Esophagus muscularis mucosa (tissue), 3 donors: ENCODE data around the gene IZUMO4.

Experiments
- POLR2A ChIP-seq: fragments of 450-650 bp; IDR thresholded peaks from one replicate; pipeline ENCODE4 v1.6.1; 2017; ENCODE audit warnings: antibody characterized with exemption, moderate library complexity, mild to moderate bottlenecking, low read depth
- POLR2AphosphoS5 ChIP-seq, 2 donors: sonication (generic); formaldehyde crosslinking; IDR thresholded peaks; one replicate each; pipeline ENCODE4 v1.6.1; 2017; ENCODE audit warnings: antibody characterized with exemption in 2 of 2
- TF ChIP-seq, protein P1 (sequence below), 3 experiments: fragments of 200-600 bp in 2 of 3; fragments of 450-650 bp in 1 of 3; sonication (generic) in 2 of 3; IDR thresholded peaks; one replicate each; pipeline ENCODE4 v1.5.1; 2017 to 2019; ENCODE audit warnings: antibody characterized with exemption in 3 of 3, mild to moderate bottlenecking in 2 of 3, moderate library complexity in 1 of 3

DNA sequence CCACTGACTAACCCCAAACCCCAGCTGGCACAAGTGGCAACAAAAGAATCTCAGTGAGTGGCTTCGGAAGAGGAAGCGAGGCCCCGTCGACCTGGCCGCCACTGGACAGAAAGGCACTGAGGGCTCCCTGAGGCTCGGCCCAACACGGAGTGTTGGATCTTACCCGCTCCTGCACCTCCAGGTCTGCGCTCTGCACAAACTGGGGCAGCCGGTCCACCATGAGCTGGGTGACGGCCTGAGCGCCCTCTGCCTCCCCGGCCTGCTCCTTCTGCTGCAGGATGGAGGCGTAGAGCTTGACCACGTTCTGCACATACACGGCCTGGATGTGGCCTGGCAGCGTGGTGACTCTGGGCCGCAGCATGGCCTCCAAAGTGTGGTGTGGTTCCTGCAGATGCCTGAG is 21.7 kb downstream of the IZUMO4 start:
- TF ChIP-seq POLR2A (no peak), POLR2AphosphoS5 (IDR thresholded peaks at IDR 0.05) (no peak)
- TF ChIP-seq, protein P1, sequence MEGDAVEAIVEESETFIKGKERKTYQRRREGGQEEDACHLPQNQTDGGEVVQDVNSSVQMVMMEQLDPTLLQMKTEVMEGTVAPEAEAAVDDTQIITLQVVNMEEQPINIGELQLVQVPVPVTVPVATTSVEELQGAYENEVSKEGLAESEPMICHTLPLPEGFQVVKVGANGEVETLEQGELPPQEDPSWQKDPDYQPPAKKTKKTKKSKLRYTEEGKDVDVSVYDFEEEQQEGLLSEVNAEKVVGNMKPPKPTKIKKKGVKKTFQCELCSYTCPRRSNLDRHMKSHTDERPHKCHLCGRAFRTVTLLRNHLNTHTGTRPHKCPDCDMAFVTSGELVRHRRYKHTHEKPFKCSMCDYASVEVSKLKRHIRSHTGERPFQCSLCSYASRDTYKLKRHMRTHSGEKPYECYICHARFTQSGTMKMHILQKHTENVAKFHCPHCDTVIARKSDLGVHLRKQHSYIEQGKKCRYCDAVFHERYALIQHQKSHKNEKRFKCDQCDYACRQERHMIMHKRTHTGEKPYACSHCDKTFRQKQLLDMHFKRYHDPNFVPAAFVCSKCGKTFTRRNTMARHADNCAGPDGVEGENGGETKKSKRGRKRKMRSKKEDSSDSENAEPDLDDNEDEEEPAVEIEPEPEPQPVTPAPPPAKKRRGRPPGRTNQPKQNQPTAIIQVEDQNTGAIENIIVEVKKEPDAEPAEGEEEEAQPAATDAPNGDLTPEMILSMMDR (IDR thresholded peaks at IDR 0.05) = no peak
